ENCODE measurements around the gene HOXC4. TPM values are rescaled to one million over a fixed set of nuclear protein-coding genes. Genes with fewer than 3 reads are reported as not detected.

The HOXC4 gene
- total RNA-seq, 1 donor from 2014 or later: not detected

GRCh38 chr12:54028314-54029201 lies 25.1 kb upstream of the HOXC4 start, which contains the start of gene HOXC6:
TSS of gene HOXC6 (plus strand) at chr12:54028440. CDS start at chr12:54028522, 82 bp downstream.
- Mint-ChIP-seq H3K9me3 (ENCODE audit: low read depth) (peaks cover 3% of the 10 kb centered on the region), H3K4me3 (ENCODE audit: unreplicated experiment) (no peak within 1 kb of the TSS), H3K27ac (ENCODE audit: unreplicated experiment) (no peak within 1 kb of the TSS), H3K27me3 (ENCODE audit: low read depth) (peaks cover 81% of the 10 kb centered on the region), H3K36me3 (ENCODE audit: low read depth) (peaks cover 9% of the 10 kb centered on the region), H3K4me1 (ENCODE audit: low read depth) (peaks cover 16% of the 10 kb centered on the region)
- DNase-seq (ENCODE audit: low spot score): no peak
- no peak for TF ChIP-seq CTCF (IDR thresholded peaks at IDR 0.05)

- Mint-ChIP-seq H3K9me3 (ENCODE audit: low read depth) (peaks cover 3% of the 10 kb centered on the region), H3K4me3 (ENCODE audit: unreplicated experiment) (no peak overlapping the region), H3K36me3 (ENCODE audit: low read depth) (peaks cover 9% of the 10 kb centered on the region), H3K27ac (ENCODE audit: unreplicated experiment) (no peak overlapping the region), H3K27me3 (ENCODE audit: low read depth) (peaks cover 75% of the 10 kb centered on the region), H3K4me1 (ENCODE audit: low read depth) (peaks cover 19% of the 10 kb centered on the region)
- DNase-seq (ENCODE audit: low spot score): no peak
- no peak for TF ChIP-seq CTCF (IDR thresholded peaks at IDR 0.05)
These were observed 23.9 kb upstream of the HOXC4 start for GRCh38 chr12:54029529-54030441.

GRCh38 chr12:54030442-54030801 lies 23.2 kb upstream of the HOXC4 start:
- Mint-ChIP-seq H3K36me3 (ENCODE audit: low read depth) (peaks cover 9% of the 10 kb centered on the region), H3K27me3 (ENCODE audit: low read depth) (peaks cover 79% of the 10 kb centered on the region), H3K4me1 (ENCODE audit: low read depth) (peaks cover 19% of the 10 kb centered on the region), H3K4me3 (ENCODE audit: unreplicated experiment) (no peak overlapping the region), H3K27ac (ENCODE audit: unreplicated experiment) (no peak overlapping the region), H3K9me3 (ENCODE audit: low read depth) (peaks cover 3% of the 10 kb centered on the region)
- no peak for TF ChIP-seq CTCF (IDR thresholded peaks at IDR 0.05)
- DNase-seq (ENCODE audit: low spot score): no peak

GRCh38 chr12:54030889-54031471 lies 22.7 kb upstream of the HOXC4 start:
- Mint-ChIP-seq H3K4me1 (ENCODE audit: low read depth) (peaks cover 19% of the 10 kb centered on the region), H3K27me3 (ENCODE audit: low read depth) (peaks cover 79% of the 10 kb centered on the region), H3K9me3 (ENCODE audit: low read depth) (peaks cover 3% of the 10 kb centered on the region), H3K27ac (ENCODE audit: unreplicated experiment) (no peak overlapping the region), H3K36me3 (ENCODE audit: low read depth) (peaks cover 9% of the 10 kb centered on the region), H3K4me3 (ENCODE audit: unreplicated experiment) (peak overlapping the region; percentile 63)
- no peak for DNase-seq (ENCODE audit: low spot score)
- no peak for TF ChIP-seq CTCF (IDR thresholded peaks at IDR 0.05)

GRCh38 chr12:54031480-54031879 lies 22.2 kb upstream of the HOXC4 start:
- peak overlapping the region; percentile 63 for H3K4me3 Mint-ChIP-seq (ENCODE audit: unreplicated experiment)
- peaks cover 80% of the 10 kb centered on the region for H3K27me3 Mint-ChIP-seq (ENCODE audit: low read depth)
- peaks cover 9% of the 10 kb centered on the region for H3K36me3 Mint-ChIP-seq (ENCODE audit: low read depth)
- no peak overlapping the region for H3K27ac Mint-ChIP-seq (ENCODE audit: unreplicated experiment)
- peaks cover 19% of the 10 kb centered on the region for H3K4me1 Mint-ChIP-seq (ENCODE audit: low read depth)
- DNase-seq (ENCODE audit: low spot score): no peak
- no peak for TF ChIP-seq CTCF (IDR thresholded peaks at IDR 0.05)
- H3K9me3 Mint-ChIP-seq (ENCODE audit: low read depth): peaks cover 3% of the 10 kb centered on the region
